NCI-H524 (cell line): ENCODE measurements around the gene ARPC2.

Experiments used
- DNase-seq, 2 experiments: peaks; one replicate each; lab custom pipeline; 2025; lab: John Stamatoyannopoulos, UW

The ARPC2 gene

DNA sequence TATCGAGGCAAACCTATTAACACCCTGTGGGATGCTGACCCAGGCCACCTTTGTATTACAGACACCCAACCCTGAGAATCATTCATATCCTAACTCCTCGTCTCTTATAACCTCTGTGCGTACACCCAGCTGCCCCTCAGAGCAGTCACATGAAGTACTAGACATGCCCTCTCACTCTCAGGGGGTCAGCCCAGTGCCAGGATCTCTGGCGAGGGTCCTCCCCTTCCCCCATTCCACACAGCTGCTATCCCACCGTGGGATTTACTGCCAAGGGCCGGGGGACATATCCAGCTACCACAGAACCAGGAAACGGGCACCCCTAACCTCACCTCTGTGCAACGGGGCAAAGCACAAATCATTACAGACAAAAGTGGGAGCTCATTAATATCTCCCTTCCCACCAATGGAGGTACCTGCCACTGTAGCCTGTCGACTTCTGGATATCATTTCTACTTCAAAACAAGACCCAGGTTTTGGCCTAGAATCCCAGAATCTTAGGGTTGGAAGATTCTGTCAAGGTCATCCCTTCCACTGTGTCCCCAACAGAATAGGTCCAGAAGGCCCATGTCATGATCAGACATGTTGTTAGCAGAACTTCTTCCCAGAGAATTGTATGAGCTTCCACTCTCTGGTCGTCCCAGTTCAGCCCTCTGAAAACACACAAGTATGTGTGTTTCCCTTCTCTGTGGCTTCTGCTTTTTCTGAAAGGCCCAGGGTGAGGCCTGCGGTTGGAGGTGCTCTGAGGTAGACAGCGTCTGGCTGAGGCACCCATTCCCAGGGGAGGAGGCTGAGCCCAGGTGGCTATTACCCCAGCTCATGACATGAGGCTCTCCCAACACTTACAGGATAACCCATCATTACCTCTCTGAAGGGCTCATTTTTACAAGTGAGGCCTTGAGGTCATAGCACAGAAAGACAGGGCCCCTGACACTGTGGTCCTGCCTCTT is 73.6 kb downstream of the ARPC2 start:
- no peak for DNase-seq

DNA sequence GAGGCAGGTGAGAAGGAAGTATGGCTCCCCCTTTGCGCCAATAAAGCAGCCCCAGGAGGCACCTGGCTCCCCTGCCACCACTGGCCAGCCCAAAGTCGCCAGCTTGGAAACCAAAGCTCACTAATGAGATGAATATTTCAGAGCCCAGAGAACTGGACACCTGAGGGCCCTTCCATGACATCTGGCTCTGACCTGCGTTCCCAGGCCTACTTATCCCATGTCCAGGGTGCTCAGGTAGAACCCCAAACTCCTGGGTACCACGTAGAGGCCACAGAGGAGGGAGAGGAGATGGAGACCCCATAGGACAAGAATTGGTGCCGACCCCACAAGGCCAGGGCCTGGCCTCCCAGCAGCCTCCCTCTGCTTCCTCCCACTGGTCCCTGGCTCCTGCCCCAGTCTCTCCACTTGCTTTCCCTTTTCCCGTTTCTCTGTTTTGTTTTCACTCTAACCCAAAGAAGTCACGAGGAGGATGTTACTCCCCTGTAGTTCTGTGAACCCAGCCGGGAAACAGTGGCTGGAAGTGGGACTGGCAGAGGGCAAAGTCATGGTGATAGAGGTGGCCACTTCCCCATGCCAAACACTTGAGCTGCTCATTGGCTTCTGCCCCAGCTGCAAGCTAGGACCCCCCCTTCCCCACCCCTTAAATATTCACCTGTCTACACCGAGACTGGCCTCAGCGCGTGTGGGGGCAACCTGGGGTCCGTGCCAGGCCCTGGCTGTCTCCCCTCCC is 74.5 kb downstream of the ARPC2 start:
- DNase-seq: no peak

DNA sequence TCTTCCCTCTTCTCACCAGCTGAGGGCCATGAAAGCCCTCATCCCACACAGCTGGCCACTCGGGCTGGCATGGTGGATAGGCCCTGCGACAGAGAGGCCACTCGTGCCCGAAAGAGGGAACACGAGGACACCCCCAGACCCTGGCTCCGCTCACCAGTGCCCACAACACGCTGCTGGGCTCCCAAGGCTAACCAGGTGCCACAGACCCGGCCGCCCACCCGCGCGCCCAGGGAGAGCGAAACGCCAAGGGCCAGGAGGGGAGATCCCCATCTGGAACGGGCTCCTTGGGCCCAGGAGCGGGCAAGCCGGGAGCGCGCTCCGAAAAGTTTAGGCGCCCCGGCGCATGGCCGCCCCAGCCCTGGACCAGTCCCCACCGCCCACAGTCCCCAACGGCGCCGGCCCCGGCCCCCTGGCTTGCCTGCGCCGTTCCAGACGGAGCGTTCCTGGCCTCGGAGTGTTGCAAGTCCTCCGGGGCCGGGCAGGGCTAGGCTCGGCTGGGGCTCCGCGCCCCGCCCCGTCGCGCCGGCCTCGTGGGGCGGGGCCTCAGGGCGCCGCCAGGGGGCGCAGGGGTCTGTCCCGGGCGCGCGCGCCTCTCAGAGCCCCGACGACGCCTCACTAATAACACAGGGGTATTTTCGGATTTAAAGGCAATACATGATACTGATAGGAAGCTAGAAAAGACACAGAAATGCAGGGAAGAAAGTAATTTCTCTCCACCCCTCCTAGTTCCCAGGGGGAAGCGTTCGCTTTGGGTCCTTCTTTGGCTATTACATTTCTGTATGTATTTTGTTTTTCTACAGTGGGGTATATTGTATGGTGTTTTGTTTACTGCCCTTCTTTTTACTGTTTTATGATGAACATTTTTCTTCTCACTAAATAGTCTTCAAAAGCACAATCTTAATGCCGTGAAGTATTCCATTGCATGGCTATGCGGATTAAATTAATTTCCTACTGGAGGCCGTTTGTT is 75.3 kb downstream of the ARPC2 start, which contains the start of gene TMBIM1:
TSS of gene TMBIM1 (minus strand) at position 456 of the 967 bp plus-strand sequence. CDS start 10,362 bp downstream, outside the sequence.
- peak in 1 of 2 experiments; percentile 61 for DNase-seq

DNA sequence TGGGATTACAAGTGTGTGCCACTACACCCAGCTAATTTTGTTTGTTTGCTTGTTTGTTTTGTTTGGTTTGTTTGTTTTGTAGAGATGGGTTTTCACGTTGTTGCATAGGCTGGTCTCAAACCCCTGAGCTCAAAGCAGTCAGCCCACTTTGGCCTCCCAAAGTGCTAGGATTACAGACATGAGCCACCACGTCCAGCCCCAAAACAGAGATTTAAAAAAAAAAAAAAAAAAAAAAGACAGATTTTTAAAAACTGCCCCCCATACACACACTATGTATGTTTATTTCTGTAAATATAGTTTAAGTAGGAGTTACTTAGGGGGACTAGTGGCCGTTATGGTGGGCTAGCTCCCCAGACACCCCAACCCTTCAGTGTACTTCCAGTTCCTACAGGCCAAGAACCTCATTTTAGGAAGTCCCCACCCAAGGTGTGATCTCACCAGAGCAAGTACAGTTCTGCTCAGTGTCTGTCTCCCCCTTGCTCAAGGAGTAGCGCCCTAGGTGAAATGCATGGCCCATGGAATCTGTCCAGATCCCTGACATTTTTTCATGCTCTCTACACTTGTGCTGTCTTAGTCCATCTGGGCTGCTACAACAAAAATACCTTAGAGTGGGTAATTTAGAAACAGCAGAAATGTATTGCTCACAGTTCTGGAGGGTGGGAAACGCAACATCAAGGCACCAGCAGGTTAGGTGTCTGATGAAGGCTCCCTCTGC is 76.9 kb downstream of the ARPC2 start:
- DNase-seq: no peak

DNA sequence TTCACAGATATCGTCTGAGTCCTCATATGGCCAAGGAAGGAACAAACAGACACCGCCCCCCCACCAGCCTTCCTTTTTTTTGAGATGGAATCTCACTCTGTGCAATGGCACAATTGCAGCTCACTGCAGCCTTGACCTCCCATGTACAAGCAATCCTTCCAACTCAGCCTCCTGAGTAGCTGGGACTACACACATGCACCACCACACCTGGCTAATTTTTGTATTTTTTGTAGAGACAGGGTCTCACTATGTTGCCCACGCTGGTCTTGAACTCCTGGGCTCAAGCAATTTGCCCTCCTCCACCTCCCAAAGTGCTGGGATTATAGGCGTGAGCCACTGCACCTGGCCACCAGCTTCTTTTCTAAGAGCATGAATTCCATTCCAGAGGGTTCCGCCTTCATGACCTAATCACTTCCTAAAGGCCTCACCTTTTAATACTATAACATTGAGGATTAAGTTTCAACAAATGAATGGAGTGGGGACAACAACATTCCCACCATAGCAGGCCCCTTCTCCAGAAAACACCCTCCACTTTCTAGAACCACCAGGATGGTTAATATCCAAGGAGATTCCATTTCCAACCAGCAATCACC is 77.5 kb downstream of the ARPC2 start:
- DNase-seq: no peak

DNA sequence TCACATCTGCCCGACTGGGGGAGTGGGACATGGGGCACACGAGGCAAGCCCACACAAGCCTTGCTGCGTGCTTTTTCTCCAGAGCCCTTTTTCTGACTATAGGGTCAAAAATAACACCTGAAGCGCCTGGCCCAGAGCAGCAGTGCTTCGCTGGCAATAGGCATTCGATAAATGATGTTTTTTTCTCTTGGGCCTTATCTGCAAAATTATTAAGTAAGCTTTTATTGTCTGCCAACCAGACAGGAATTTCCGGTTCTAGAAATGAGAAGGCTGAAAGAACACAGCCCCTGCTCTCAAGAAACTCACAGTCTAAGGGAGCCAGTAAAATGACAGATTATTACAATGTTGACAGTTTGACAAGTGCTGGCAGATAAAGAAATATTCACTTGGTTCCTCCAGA is 78.0 kb downstream of the ARPC2 start:
- DNase-seq: no peak

DNA sequence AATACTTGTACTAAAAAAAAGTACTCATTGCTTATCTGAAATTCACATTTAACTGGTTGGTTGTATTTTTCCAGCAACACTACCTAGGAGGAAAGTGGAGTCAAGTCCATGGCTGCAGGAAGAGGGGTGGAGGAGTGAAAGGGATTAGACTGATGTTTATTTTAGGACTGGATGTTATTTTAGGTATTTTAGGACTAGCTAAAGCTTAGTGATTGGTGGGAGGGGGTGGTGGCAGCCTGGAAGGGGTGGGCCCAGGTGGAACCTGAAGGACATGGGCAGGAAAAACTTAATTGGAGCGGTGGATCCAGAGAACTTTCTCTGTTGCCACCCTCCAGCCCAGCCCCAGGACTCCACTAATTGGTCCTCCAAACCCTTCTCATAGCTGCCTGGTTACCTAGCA is 79.2 kb downstream of the ARPC2 start:
- DNase-seq: no peak

DNA sequence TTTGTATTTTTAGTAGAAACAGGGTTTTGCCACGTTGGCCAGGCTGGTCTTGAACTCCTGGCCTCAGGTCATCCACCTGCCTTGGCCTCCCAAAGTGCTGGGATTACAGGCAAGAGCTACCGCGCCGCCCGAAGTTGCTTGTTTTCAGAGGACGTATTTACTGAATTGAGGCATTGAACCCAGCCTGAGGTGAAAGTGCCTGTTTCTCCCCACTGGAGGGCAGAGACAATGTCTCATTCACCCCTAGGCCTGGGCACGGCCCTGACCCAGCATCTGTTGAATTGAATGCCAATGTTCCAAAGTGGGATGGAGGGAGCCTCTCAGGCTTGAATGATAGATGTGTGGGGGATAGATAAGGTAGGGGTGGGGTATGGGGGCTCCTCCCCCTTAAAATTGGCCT is 79.9 kb downstream of the ARPC2 start:
- no peak for DNase-seq

DNA sequence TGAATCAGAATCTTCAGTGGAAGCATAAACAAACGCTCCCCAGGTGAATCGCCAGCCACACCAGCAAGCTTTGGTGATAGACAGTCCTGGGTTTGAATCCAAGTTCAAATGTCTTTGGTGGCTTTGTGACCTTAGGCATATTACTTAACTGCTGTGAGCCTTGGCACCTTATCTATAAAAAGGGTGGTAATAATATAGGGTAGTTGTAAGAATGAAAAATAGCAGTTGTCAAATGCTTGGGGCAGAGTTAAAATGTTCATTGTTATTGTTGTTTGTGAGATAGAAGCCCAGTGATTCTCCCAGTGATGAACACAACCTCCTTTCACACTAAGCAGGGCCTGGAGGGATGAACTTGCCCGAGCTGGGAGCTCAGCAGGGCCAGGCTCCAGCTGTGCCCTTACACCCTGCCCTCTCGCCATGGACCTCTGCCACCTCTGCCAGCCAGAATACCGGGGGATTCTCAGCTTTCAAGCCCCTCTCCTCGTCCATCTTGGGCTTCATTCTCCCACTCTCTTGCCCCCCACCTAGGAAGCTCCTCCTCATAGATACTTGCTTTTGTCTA is 81.4 kb downstream of the ARPC2 start:
- no peak for DNase-seq

DNA sequence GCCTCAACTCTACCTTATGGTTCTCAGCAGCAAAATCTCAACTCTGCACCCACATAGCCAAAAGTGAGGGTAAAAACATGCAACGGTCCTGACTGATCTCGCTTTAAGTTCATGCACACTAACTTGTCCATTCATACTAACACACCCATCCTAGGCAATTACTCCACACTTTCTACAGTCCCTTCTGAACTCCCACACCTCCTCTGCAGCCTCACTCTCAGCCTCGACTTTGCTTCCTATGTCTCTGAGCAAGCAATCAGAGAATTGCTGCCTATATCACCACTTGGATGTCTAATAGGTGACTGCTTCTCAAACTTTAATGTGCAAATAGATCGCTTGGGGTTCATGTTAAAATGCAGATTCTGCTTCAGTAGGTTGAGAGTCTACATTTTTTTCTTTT is 83.2 kb downstream of the ARPC2 start:
- DNase-seq: no peak

DNA sequence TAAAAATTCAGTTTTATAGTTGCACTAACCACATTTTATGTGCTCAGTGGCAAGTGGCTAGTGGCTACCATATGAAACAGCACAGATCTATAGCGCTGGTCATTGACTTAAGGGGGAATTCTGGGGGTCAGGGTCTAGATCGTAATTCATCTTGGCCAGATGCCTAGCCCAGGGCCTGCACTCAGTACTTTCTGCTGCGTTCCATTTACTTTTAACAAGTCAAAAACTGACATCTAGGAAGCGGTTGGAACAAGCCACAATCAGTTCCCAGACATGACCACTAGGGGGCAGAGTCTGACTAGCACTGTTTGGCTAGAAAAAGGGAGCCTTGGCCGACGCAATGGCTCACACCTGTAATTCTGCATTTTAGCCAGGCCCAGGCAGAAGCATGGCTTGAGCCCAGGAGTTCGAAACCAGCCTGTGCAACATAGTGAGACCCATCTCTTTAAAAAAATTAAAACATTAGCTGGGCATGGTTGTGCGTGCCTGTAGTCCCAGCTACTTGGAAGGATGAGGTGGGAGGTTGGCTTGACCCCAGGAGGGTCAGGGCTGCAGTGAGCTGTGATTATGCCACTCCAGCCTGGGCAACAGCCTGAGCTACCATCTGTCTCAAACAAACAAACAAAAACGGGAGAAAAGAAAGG is 84.3 kb downstream of the ARPC2 start:
- peak; percentile 47 to 87 for DNase-seq
